ENCODE results near the gene TGFA. TPM values are rescaled to one million over a fixed set of nuclear protein-coding genes. Genes with fewer than 3 reads are reported as not detected.

The TGFA gene
- total and polyA plus RNA-seq, 8 donors, result 0.89 to 16.0 (median 3.7) TPM; not detected in 1

DNA sequence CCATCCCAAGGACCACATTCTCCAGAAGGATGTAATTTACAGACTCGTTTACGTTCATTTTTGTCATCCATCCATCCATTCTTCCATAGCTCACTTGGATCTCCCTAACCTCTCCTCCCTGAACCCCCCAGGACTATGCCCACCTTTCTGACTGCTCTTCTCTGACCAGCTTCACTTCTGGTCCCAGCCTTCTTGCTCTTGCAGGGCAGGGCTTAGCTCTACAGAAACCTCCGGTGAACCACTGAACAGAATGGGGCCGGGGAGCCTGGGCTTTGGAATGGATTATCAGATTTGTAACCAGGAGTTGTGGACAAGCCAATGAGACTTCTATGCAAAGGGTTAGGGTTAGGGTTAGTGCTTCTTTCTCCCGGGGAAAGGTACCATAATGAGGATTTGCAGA lies 95.0 kb downstream of the TGFA start:
- WGBS, 5 donors, result 82 to 88% (median 87%) methylated on average over 5 of the region's 5 CpGs
- peaks cover 0 to 29% (median 14%) of the 10 kb centered on the region in 4 donors for H3K36me3 ChIP-seq
- no peaks in the 10 kb centered on the region for H3K9me3 ChIP-seq
- no peak overlapping the region for H3K4me3 ChIP-seq
- H3K27ac ChIP-seq, result no peak overlapping the region
- TF ChIP-seq POLR2A (IDR thresholded peaks at IDR 0.05) (no peak), EP300 (IDR thresholded peaks at IDR 0.05) (no peak), POLR2AphosphoS5 (IDR thresholded peaks at IDR 0.05) (no peak)
- TF ChIP-seq, protein P1, sequence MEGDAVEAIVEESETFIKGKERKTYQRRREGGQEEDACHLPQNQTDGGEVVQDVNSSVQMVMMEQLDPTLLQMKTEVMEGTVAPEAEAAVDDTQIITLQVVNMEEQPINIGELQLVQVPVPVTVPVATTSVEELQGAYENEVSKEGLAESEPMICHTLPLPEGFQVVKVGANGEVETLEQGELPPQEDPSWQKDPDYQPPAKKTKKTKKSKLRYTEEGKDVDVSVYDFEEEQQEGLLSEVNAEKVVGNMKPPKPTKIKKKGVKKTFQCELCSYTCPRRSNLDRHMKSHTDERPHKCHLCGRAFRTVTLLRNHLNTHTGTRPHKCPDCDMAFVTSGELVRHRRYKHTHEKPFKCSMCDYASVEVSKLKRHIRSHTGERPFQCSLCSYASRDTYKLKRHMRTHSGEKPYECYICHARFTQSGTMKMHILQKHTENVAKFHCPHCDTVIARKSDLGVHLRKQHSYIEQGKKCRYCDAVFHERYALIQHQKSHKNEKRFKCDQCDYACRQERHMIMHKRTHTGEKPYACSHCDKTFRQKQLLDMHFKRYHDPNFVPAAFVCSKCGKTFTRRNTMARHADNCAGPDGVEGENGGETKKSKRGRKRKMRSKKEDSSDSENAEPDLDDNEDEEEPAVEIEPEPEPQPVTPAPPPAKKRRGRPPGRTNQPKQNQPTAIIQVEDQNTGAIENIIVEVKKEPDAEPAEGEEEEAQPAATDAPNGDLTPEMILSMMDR (IDR thresholded peaks at IDR 0.05), result no peak
- no peaks in the 10 kb centered on the region for H3K4me1 ChIP-seq
- intact Hi-C loops (cut with DNase I; ENCODE audit: low total_unique reads), result no loop called here
- DNase-seq, result no peak
- H3K27me3 ChIP-seq, result no peaks in the 10 kb centered on the region

DNA sequence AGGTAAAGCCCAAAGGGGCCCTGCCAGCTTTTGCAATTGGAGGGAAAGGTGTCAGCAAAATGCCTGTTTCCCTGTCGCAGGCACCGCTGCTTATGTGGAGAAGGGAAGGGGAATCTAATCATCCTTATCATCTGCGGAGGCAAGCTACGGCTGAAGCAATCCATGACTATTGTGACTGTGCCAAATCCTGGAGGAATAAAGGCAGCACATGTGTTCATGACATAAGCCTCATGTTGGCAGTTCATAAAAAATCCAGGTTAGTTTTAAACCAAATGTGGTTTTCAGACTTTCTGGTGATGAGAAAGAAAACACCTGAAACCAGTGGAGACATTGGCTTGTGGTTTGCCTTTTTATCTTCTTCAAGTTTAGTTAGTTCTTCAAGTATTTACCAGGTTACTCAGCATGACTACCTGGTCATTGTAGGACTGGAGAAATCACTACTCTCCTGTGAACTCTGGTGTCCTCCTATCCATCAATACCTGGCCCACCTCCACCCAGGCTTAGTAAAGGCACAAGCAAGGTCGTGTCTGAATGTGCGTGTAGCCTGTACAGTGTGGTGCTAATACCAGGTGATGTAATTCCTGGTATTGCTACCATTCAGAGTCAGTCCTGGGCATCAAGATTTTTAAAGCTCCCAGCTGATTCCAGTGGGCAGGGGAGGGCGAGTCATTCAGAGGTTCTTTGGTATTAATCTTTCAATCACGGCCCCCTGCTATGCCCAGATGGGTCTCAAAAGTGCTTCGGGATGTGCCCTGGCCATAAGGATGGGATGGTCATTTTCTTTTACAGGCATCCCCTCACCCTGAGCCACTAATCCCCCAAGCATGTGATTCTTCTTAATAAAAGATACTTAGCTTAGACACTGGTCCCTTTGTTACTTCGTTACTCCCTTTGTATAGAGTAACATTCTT lies 96.8 kb downstream of the TGFA start:
- no peak overlapping the region for H3K4me3 ChIP-seq
- no peaks in the 10 kb centered on the region for H3K9me3 ChIP-seq
- intact Hi-C loops (cut with DNase I; ENCODE audit: low total_unique reads), result no loop called here
- 77 to 91% (median 84%) methylated on average over 10 of the region's 10 CpGs for WGBS, 5 donors
- H3K27ac ChIP-seq, result no peak overlapping the region
- DNase-seq, result no peak
- TF ChIP-seq EP300 (IDR thresholded peaks at IDR 0.05) (no peak), POLR2AphosphoS5 (IDR thresholded peaks at IDR 0.05) (no peak), POLR2A (IDR thresholded peaks at IDR 0.05) (no peak)
- TF ChIP-seq, protein P1 (IDR thresholded peaks at IDR 0.05), result no peak
- H3K27me3 ChIP-seq, result no peaks in the 10 kb centered on the region
- H3K36me3 ChIP-seq, result peaks cover 0 to 31% (median 15%) of the 10 kb centered on the region in 4 donors
- H3K4me1 ChIP-seq, result no peaks in the 10 kb centered on the region

DNA sequence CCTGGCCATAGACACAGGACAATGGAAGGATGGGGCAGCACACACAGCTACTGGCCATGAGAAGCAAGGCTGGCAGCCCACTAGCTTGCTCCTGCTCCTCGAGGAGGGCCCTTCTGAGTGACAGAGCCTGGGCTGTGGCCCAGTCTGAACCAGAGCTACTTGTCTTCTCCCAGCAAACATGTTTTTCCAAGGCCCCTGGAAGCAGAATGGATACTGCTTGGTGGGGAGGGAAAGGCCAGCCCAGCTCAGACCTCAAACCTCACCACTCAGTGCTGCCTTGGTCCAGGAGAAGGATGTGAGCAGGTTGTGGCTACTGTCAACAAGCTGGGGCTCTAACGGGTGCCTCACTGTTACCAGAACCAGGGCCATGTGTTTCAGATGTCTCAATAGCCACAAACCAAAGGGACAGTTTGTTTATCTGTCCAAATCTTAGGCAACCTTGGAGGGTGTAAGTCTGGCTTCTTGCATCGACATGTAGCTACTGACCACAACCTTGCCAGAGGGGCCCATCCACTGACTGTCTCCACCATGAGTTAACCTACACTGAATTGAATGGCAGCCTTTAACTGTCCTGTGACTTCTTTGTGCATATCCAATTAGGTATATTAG lies 98.6 kb downstream of the TGFA start:
- Histone ChIP-seq H3K4me1 (no peaks in the 10 kb centered on the region), H3K36me3 (peaks cover 0 to 41% (median 23%) of the 10 kb centered on the region in 4 donors), H3K27ac (no peak overlapping the region), H3K4me3 (no peak overlapping the region), H3K9me3 (no peaks in the 10 kb centered on the region), H3K27me3 (no peaks in the 10 kb centered on the region)
- intact Hi-C loops (cut with DNase I; ENCODE audit: low total_unique reads), result no loop called here
- TF ChIP-seq POLR2AphosphoS5 (IDR thresholded peaks at IDR 0.05) (no peak), EP300 (IDR thresholded peaks at IDR 0.05) (no peak), POLR2A (IDR thresholded peaks at IDR 0.05) (no peak)
- TF ChIP-seq, protein P1 (IDR thresholded peaks at IDR 0.05), result no peak
- 69 to 93% (median 87%) methylated on average over 3 of the region's 3 CpGs for WGBS, 5 donors
- no peak for DNase-seq

DNA sequence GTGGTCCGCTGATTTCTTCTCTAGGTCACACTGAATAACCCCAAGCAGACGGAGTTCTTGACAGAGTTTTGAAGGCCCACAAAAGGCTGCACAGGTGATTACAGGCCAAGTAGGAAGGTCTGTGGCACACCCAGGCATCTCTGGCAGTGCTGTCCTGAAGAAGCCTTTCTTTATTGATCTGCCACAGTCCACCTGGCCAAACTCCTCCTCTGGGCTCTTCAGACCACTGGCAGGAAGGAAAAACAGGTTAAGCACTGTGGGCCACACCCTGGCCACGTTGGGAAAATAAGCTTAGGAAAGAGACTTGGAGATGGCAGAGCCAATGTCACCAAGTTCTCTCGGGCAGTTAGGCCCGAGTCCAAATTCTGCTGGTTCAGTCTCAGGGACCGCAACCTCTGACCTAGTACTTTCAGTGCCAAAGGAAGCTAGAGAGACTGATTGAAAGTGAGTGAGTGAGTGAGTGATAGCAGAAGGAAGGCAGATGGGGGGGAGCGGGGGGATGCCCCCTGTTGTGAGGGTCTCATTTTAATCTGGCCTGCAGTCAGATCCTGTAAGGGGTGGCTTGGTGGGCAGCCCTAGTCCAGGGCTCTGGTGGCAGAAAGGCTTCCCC lies 102.9 kb downstream of the TGFA start:
- WGBS, 5 donors, result 61 to 69% (median 68%) methylated on average over 6 to 7 of the region's 7 CpGs
- Histone ChIP-seq H3K9me3 (no peaks in the 10 kb centered on the region), H3K4me3 (no peak overlapping the region), H3K27me3 (no peaks in the 10 kb centered on the region), H3K36me3 (peaks cover 0 to 46% (median 28%) of the 10 kb centered on the region in 4 donors), H3K27ac (no peak overlapping the region), H3K4me1 (no peaks in the 10 kb centered on the region)
- TF ChIP-seq, protein P1 (IDR thresholded peaks at IDR 0.05), result no peak
- TF ChIP-seq POLR2A (IDR thresholded peaks at IDR 0.05) (no peak), EP300 (IDR thresholded peaks at IDR 0.05) (no peak), POLR2AphosphoS5 (IDR thresholded peaks at IDR 0.05) (no peak)
- intact Hi-C loops (cut with DNase I; ENCODE audit: low total_unique reads), result no loop called here
- DNase-seq, result no peak
